Mesendoderm (in vitro differentiated cells): ENCODE data around the gene DVL3.

Experiments
- DNase-seq: peaks from one replicate; pipeline ENCODE4 v3.0.0; 2013
- H2AK5ac ChIP-seq: 2 replicates; pipeline ENCODE4 v1.6.1; 2013; ENCODE audit warnings: low read length, inconsistent platforms
- H2BK120ac ChIP-seq: 2 replicates; pipeline ENCODE4 v1.6.1; 2013; ENCODE audit warnings: low read depth, mild to moderate bottlenecking, low read length, moderate library complexity, mixed read lengths
- H2BK15ac ChIP-seq: replicated peaks from 2 replicates; pipeline ENCODE4 v1.6.1; 2013; ENCODE audit warnings: low read depth, mild to moderate bottlenecking, moderate library complexity
- H2BK5ac ChIP-seq: 2 replicates; pipeline ENCODE4 v1.6.1; 2013; ENCODE audit warnings: low read length, inconsistent platforms
- H3K18ac ChIP-seq: 2 replicates; pipeline ENCODE4 v1.6.1; 2013; ENCODE audit warnings: mild to moderate bottlenecking, low read length, mixed read lengths
- H3K23ac ChIP-seq: one replicate; pipeline ENCODE4 v1.6.1; 2013; ENCODE audit warnings: low read length
- H3K27ac ChIP-seq: 2 replicates; pipeline ENCODE4 v1.5.1; 2013; ENCODE audit warnings: low read depth, mild to moderate bottlenecking, inconsistent platforms, low read length, moderate library complexity
- H3K27me3 ChIP-seq: 2 replicates; pipeline ENCODE4 v1.6.1; 2013; ENCODE audit warnings: low read length, control low read depth, mild to moderate bottlenecking, inconsistent platforms; ENCODE audit not compliant: insufficient read depth, poor library complexity
- H3K36me3 ChIP-seq: 2 replicates; pipeline ENCODE4 v1.6.1; 2013; ENCODE audit warnings: low read length, inconsistent platforms; ENCODE audit not compliant: control insufficient read depth, insufficient read depth
- H3K4ac ChIP-seq: one replicate; pipeline ENCODE4 v1.6.1; 2013; ENCODE audit warnings: low read depth, mild to moderate bottlenecking, low read length, moderate library complexity
- H3K4me1 ChIP-seq: 2 replicates; pipeline ENCODE4 v1.6.1; 2013; ENCODE audit warnings: low read depth, low read length, inconsistent platforms; ENCODE audit not compliant: control insufficient read depth
- H3K4me2 ChIP-seq: 2 replicates; pipeline ENCODE4 v1.6.1; 2013; ENCODE audit warnings: low read length
- H3K4me3 ChIP-seq: 2 replicates; pipeline ENCODE4 v1.5.1; 2013; ENCODE audit warnings: mild to moderate bottlenecking, low read length
- H3K56ac ChIP-seq: one replicate; pipeline ENCODE4 v1.6.1; 2013; ENCODE audit warnings: low read length
- H3K79me1 ChIP-seq: 2 replicates; pipeline ENCODE4 v1.6.1; 2013; ENCODE audit warnings: low read length, inconsistent platforms
- H3K79me2 ChIP-seq: 2 replicates; pipeline ENCODE4 v1.6.1; 2013; ENCODE audit warnings: mild to moderate bottlenecking, low read length; ENCODE audit not compliant: control insufficient read depth, insufficient read depth
- H3K9ac ChIP-seq: 2 replicates; pipeline ENCODE4 v1.6.1; 2013; ENCODE audit warnings: low read length, inconsistent platforms
- H4K5ac ChIP-seq: one replicate; pipeline ENCODE4 v1.6.1; 2013; ENCODE audit warnings: low read length
- H4K8ac ChIP-seq: one replicate; pipeline ENCODE4 v1.6.1; 2013; ENCODE audit warnings: low read depth, mild to moderate bottlenecking, control low read depth, low read length, moderate library complexity
- WGBS: extraction: QIAGEN DNeasy Blood & Tissue Kit; methylation state at CpG from one replicate; pipeline ENCODE4 v1.1.7; 2013; ENCODE audit warnings: low lambda C conversion rate, missing lambda C conversion rate; ENCODE audit not compliant: insufficient coverage; ENCODE audit errors: extremely low coverage; 5-methylcytosine and 5-hydroxymethylcytosine counted together

DVL3 gene

DNA sequence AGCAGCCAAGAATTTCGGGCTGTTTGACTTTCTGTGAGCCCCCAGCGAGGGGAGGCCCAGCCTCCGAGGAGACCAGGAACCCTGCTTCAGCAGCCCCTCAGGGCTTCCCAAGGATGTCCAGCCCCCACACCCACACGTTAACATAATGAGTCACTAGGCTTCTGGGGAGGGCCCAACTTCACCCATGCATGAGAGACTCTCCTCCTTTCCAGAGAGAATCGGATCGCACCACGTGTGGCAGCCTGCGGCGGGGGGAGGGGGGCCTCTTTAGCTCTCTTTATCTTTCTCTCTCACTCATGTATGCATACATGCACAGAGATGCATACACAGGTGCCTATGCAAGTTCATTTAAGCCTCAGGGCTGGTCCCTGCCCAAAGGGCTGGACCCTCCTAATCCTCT, 16.4 kb downstream of the DVL3 start:
- Histone ChIP-seq H3K36me3 (peaks cover 7% of the 10 kb centered on the region), H4K5ac (no peak overlapping the region)

DNA sequence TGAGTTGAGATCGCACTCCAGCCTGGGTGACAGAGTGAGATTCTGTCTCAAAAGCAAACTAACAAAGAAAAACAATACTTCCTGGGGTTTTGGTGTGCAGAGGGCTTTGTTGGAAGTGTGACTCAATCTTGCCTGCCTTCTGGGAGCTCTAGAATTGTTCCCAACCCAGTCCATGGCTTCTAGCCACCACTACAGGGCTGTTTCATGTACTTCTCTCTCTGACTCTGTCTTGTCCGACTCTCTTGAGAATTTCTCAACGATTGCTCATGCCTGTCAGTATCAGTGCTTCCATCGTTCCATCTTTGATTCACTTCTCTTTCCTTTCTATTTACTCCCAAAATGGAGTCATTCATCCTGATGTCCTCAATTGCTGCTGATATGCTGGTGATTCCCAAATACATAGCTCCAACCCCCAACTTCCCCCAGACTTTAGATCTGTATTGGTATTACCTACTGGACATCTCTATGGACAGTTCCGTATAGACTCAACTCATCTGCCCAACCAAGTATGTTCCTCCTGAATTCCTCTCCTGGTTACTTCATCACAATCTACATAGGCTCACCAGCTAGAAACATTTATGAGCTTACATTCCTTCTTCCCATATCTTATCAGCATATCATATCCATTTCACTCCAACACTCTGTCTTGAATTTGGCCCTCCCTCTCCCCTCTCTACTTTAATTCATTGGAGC, 17.6 kb downstream of the DVL3 start:
- no peak overlapping the region for H4K5ac ChIP-seq
- H3K9ac ChIP-seq: no peak overlapping the region
- no peak overlapping the region for H3K23ac ChIP-seq
- no peak overlapping the region for H3K4ac ChIP-seq
- H3K4me2 ChIP-seq: no peak overlapping the region
- H3K18ac ChIP-seq: no peak overlapping the region
- no peak overlapping the region for H3K4me3 ChIP-seq
- H3K4me1 ChIP-seq: peaks cover 7% of the 10 kb centered on the region
- DNase-seq: no peak
- no peaks in the 10 kb centered on the region for H3K27me3 ChIP-seq
- peaks cover 9% of the 10 kb centered on the region for H3K79me1 ChIP-seq
- H3K79me2 ChIP-seq: peaks cover 19% of the 10 kb centered on the region
- peaks cover 5% of the 10 kb centered on the region for H3K36me3 ChIP-seq
- H2AK5ac ChIP-seq: no peak overlapping the region
- no peak overlapping the region for H3K56ac ChIP-seq
- WGBS: no CpG with 5 or more reads among the region's 5 CpGs
- H2BK5ac ChIP-seq: no peak overlapping the region
- no peak overlapping the region for H2BK120ac ChIP-seq
- no peak overlapping the region for H2BK15ac ChIP-seq
- H4K8ac ChIP-seq: no peak overlapping the region
- H3K27ac ChIP-seq: no peak overlapping the region

More for the DNA sequence above, 16.4 kb downstream of the DVL3 start:
- Histone ChIP-seq H3K4me2 (no peak overlapping the region), H2BK15ac (no peak overlapping the region), H3K27me3 (no peaks in the 10 kb centered on the region), H2BK120ac (no peak overlapping the region), H3K56ac (no peak overlapping the region), H3K79me2 (peaks cover 10% of the 10 kb centered on the region), H3K23ac (no peak overlapping the region), H3K9ac (no peak overlapping the region), H4K8ac (no peak overlapping the region), H3K27ac (peak overlapping the region; percentile 45), H3K18ac (no peak overlapping the region), H3K4me3 (no peak overlapping the region), H2AK5ac (no peak overlapping the region), H2BK5ac (no peak overlapping the region), H3K4me1 (no peaks in the 10 kb centered on the region), H3K79me1 (peaks cover 2% of the 10 kb centered on the region), H3K4ac (no peak overlapping the region)
- WGBS: no CpG with 5 or more reads among the region's 9 CpGs
- DNase-seq: peak; percentile 77

DNA sequence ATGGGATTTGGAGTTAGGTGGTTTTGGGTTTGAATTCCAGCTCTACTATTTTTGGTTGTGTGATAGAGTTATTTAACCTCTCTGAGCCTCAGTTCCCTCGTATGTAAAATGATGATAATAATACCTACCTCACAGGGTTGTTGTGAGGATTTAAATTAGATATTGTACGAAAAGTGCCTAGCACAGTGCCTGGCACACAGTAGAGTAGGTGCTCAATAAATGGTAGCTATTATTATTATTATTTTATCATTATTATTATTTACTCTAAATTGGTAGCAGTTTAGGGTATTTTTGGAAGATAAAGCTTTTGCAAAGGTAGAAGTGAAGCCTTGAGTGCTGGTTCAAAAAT, 18.2 kb downstream of the DVL3 start:
- Histone ChIP-seq H3K27me3 (no peaks in the 10 kb centered on the region), H3K4ac (no peak overlapping the region), H3K4me2 (no peak overlapping the region), H3K9ac (no peak overlapping the region), H3K23ac (no peak overlapping the region), H3K27ac (no peak overlapping the region), H3K18ac (no peak overlapping the region), H2BK15ac (no peak overlapping the region), H3K4me3 (no peak overlapping the region), H3K36me3 (peaks cover 3% of the 10 kb centered on the region), H2BK5ac (no peak overlapping the region), H2AK5ac (no peak overlapping the region), H3K79me2 (peaks cover 24% of the 10 kb centered on the region), H4K8ac (no peak overlapping the region), H3K56ac (no peak overlapping the region), H4K5ac (no peak overlapping the region), H3K4me1 (peaks cover 9% of the 10 kb centered on the region), H3K79me1 (peaks cover 13% of the 10 kb centered on the region), H2BK120ac (no peak overlapping the region)
- no peak for DNase-seq
- WGBS: no CpG with 5 or more reads among the region's 2 CpGs

DNA sequence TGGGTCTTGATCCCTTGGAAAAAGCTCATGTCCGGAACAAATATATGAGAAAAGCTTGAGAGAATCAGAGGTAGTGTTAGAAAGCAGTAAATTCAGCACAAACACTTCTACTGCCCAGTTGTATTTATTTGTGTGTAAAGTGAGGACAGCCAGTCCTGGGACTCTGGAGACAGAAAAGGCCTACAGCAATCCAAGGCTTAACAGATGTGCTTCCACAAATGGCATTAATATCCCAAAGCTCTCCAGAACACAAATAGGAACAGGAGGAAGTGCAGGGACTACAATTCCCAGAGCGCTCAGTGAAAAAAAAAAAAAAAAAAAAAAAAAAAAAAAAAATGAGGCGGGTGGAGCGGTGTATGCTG, 19.1 kb downstream of the DVL3 start:
- H3K18ac ChIP-seq: no peak overlapping the region
- WGBS: no CpG with 5 or more reads among the region's 4 CpGs
- DNase-seq: no peak
- H3K4me3 ChIP-seq: no peak overlapping the region
- H2BK15ac ChIP-seq: no peak overlapping the region
- H2BK5ac ChIP-seq: no peak overlapping the region
- H3K27me3 ChIP-seq: no peaks in the 10 kb centered on the region
- no peak overlapping the region for H4K5ac ChIP-seq
- peaks cover 22% of the 10 kb centered on the region for H3K79me1 ChIP-seq
- no peak overlapping the region for H3K4me2 ChIP-seq
- peaks cover 9% of the 10 kb centered on the region for H3K4me1 ChIP-seq
- no peak overlapping the region for H3K27ac ChIP-seq
- no peak overlapping the region for H3K4ac ChIP-seq
- H2AK5ac ChIP-seq: no peak overlapping the region
- H3K23ac ChIP-seq: no peak overlapping the region
- no peak overlapping the region for H3K56ac ChIP-seq
- peaks cover 10% of the 10 kb centered on the region for H3K36me3 ChIP-seq
- peaks cover 31% of the 10 kb centered on the region for H3K79me2 ChIP-seq
- no peak overlapping the region for H2BK120ac ChIP-seq
- H4K8ac ChIP-seq: no peak overlapping the region
- no peak overlapping the region for H3K9ac ChIP-seq

DNA sequence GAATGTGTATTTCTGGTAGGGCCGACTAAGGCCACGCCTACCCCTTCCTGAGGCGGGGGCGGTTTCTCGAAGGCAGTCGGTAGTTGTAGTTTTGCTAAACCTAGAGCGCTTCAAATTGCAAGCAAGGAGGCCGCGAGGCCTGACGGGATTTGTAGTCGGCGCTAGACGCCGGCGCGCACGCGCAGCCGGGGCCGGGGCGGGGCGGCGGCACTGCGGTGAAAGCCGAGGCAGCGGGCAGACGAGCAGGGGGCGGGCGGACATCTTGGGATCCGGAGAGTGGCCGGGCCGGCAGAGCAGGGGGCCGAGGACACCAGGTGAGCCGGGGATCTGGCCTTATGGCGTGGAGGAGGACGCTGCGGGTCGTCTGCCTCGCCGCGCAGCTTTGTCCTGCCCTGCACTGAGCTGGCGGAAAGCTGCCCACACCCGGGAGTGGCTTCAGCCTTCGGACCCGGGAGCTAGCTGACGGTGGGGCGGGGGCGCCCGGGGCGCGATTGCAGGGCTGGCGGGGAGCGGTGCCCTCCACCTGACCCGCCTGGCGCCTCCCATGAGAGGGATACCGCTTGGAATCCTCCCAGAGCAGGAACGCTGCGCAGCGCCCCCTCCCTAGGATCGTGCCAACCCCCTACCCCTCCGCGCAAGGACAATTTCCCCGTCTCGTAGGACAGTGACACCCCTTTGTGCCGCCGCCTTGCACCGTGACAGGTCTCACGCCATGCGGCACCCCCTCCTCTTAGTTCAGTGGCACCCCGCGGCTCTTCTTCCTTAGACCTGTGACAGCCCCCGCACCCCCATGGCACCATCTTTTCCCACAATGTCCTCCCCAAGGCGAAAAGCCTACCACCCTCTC, 19.7 kb downstream of the DVL3 start, which contains the start of gene AP2M1:
Gene AP2M1 (plus strand): TSS at position 210 of the 847 bp plus-strand sequence. CDS start 2,139 bp downstream, outside the sequence.
- H2BK15ac ChIP-seq: no peak within 1 kb of the TSS
- peaks cover 23% of the 10 kb centered on the region for H3K79me1 ChIP-seq
- peak within 1 kb of the TSS; percentile 75 for H3K4ac ChIP-seq
- H3K9ac ChIP-seq: peak within 1 kb of the TSS; percentile 99
- peak within 1 kb of the TSS; percentile 88 for H3K18ac ChIP-seq
- H3K79me2 ChIP-seq: peaks cover 32% of the 10 kb centered on the region
- peak; percentile 100 for DNase-seq
- no peaks in the 10 kb centered on the region for H3K27me3 ChIP-seq
- no peak within 1 kb of the TSS for H4K5ac ChIP-seq
- H2BK5ac ChIP-seq: peak within 1 kb of the TSS; percentile 98
- H3K36me3 ChIP-seq: peaks cover 11% of the 10 kb centered on the region
- no peak within 1 kb of the TSS for H4K8ac ChIP-seq
- peaks cover 9% of the 10 kb centered on the region for H3K4me1 ChIP-seq
- H3K56ac ChIP-seq: peak within 1 kb of the TSS; percentile 100
- peak within 1 kb of the TSS; percentile 98 for H3K27ac ChIP-seq
- H2BK120ac ChIP-seq: peak within 1 kb of the TSS; percentile 15
- H3K23ac ChIP-seq: peak within 1 kb of the TSS; percentile 99
- peak within 1 kb of the TSS; percentile 98 for H3K4me3 ChIP-seq
- no CpG with 5 or more reads among the region's 73 CpGs for WGBS
- peak within 1 kb of the TSS; percentile 96 for H3K4me2 ChIP-seq
- peak within 1 kb of the TSS; percentile 85 for H2AK5ac ChIP-seq
